GM10266 (cell line): ENCODE measurements around the gene ADCY10.
A peak's percentile ranks its signal among the peaks of the same experiment; 100 is the strongest.

ENCODE experiments used
- DNase-seq: peaks from one replicate; pipeline ENCODE4 v3.0.0; 2012; ENCODE audit errors: extremely low spot score
- TF ChIP-seq, protein P1 (sequence below): IDR thresholded peaks from 2 replicates; pipeline ENCODE4 v1.5.1; 2012; ENCODE audit warnings: mild to moderate bottlenecking, low read depth; ENCODE audit not compliant: control insufficient read depth, insufficient read depth; ENCODE audit errors: missing control alignments

The ADCY10 gene

DNA sequence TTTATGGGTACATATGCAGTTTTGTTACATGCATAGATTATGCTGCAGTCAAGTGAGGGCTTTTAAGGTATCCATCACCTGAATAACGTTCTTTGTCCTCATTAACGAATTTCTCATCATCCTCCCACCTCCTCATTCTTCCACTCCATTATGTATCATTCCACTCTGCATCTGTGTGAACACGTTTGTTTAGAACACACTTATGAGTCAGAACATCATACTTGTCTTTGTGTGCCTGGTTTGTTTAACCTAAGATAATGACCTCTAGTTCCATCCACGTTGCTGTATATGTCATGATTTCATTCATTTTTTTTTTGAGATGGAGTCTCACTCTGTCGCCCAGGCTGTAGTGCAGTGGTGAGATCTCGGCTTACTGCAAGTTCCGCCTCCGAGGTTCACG, 29.6 kb upstream of the ADCY10 start:
- no peak for DNase-seq

DNA sequence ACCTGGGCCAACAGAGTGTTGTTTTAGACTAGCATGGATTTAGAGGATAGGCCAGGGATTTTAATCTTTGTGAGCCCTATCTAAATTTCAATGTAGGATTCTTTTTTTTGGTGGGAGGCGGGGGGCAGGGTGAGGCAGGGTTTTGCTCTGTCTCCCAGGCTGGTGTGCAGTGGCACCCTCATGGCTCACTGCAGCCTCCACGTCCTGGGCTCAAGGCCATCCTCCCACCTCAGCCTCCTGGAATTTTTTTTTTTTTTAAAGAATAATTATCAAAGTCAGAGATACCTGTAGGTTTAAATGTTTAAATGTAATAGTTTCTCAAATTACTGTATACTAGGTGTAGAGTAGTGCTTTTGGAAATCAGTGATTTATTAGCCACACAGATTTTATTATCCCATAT, 26.3 kb upstream of the ADCY10 start:
- DNase-seq = no peak
- TF ChIP-seq, protein P1, sequence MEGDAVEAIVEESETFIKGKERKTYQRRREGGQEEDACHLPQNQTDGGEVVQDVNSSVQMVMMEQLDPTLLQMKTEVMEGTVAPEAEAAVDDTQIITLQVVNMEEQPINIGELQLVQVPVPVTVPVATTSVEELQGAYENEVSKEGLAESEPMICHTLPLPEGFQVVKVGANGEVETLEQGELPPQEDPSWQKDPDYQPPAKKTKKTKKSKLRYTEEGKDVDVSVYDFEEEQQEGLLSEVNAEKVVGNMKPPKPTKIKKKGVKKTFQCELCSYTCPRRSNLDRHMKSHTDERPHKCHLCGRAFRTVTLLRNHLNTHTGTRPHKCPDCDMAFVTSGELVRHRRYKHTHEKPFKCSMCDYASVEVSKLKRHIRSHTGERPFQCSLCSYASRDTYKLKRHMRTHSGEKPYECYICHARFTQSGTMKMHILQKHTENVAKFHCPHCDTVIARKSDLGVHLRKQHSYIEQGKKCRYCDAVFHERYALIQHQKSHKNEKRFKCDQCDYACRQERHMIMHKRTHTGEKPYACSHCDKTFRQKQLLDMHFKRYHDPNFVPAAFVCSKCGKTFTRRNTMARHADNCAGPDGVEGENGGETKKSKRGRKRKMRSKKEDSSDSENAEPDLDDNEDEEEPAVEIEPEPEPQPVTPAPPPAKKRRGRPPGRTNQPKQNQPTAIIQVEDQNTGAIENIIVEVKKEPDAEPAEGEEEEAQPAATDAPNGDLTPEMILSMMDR = no peak

More for the DNA sequence above, 29.6 kb upstream of the ADCY10 start:
- TF ChIP-seq, protein P1 = no peak

DNA sequence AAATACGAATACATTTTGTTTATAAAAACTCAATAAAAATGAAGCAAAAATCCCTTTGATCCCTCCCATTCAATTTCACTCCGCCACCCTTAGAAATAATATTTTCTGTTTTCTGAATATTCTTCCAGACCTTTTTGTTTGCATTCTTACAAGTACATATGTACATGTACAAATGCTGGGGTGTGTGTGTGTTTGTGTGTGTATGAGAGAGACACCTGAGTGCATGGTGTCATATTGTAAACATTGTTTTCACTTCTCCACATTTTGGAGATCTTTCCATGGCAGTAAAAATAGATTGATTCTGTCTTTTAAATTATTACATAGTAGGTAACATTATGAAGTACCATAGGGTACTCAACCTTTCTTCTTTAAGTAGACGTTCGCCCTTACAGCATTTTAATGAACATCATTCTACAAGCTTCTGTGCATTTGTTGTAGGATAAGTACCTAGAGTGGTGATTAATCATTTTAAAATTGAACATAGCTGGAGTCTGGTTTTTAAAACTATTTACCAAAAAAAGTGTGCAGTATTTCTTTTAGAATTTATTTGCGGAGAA, 24.2 kb upstream of the ADCY10 start:
- no peak for DNase-seq
- TF ChIP-seq, protein P1 = no peak

DNA sequence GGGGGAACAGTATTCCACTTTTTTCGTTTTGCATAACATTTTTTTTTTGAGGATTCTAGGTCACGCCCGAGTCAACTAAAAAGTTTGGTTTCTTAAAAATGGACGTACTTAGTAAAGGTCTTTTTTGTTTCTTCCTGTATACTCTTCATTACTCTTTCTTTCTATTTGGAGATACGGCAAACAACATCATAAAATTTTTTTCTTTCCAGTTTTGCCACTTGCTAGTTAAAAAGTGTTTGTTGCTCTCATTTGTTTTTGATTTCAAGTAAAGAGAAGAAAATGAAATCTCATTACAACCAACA, 23.7 kb upstream of the ADCY10 start:
- TF ChIP-seq, protein P1 = no peak
- DNase-seq = no peak

DNA sequence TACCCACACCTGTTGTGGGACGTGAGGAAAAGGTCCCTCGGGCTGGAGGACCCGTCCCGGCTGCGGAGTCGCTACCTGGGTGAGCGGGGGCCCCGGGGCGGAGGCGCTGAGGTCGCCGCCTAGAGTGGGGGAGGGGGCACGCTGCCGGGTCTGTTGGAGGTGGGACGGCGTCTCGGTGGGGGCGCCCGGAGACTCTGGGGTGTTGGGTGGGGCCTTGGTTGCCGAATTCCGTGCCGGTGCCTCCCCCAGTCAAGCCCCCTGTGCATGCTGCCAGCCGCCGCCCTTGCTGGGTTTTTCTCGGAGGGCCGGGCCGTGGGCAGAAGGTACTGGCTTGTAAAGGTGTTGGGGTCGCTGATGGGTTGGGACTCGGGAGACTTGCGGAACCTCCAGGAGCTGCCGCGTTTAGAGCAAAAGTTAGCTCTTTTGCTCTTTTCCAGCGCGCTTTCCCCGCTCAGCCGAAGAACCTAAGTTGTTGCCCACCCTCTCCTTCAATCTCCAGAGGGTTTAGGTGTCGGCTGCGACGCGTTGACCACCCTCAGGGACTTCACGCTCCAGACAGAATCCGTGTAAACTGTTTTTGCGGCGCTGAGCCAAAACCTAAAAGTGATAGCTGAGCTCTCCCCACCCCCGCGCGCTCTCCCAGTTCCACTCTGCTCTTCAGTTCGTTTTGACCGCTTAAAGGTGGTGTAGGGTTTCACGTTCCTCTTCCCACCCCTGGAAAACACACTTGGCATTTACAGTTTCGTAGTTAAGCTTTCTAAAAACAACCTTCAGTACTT, 23.2 kb upstream of the ADCY10 start, which contains the start of gene MPC2:
Gene MPC2 (minus strand): TSS at position 143 of the 779 bp plus-strand sequence. CDS start 1,231 bp downstream, outside the sequence.
- TF ChIP-seq, protein P1 = no peak
- DNase-seq = peak; percentile 59

DNA sequence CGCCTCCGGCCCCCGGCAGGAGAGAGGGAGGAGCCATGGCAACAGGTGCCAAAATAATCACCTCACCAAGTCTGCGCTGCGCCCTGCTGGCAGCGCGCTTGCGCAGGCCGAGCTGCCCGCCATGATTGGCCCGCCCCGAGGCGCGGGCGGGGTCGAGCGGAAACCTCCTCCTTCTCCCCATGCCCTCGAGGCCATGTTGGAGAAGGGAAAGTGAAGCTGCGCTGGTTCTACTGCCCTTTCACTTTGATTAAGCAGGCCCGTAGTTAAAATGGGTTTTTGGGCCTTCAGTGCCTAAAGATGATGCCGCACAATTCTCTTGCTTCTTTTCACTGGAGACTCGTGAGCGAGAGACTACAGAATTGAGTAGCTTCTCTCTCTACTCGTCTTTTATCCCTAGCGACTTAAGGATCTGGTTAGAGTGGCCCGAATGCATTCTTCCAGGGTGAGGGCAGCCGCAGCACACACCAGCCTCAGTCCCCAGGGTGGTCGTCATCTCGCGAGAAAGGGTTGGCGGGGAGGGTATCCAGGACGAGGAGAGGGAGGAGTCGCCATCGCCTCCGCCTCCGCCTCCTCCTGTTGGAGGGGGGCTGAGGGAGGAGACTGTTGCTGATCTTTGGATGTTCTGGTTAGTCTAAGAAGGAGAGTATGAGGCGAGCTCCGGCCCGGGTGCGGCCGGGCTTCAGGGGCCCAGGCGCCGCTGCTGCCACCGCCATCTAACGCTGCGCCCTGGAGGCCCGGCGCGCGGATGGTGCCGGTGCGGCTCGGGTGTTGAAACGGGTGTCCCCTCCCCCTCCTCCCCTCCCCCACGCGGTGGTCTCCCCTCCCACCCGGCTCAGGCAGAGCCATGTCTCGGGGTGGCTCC, 22.4 kb upstream of the ADCY10 start, which contains the start of gene DCAF6:
Gene DCAF6 (plus strand): TSS at position 616 of the 862 bp plus-strand sequence. CDS start 229 bp downstream, at position 845.
- TF ChIP-seq, protein P1 = no peak
- DNase-seq = peak; percentile 95
